ENCODE results near the gene DOK6. TPM values are rescaled to one million over a fixed set of nuclear protein-coding genes. Genes with fewer than 3 reads are reported as not detected.
A peak's percentile ranks its signal among the peaks of the same experiment; 100 is the strongest.

DOK6 gene
- total and polyA plus RNA-seq, 8 donors = 0.15 to 1.3 (median 0.33) TPM

GRCh38 chr18:69677595-69677994 lies 276.9 kb downstream of the DOK6 start:
- no peak for FAIRE-seq

GRCh38 chr18:69680123-69680522 lies 279.4 kb downstream of the DOK6 start:
- DNase-seq = no peak
- H3K27ac ChIP-seq = no peak overlapping the region
- H3K9me3 ChIP-seq = no peaks in the 10 kb centered on the region
- no peak overlapping the region for H3K4me3 ChIP-seq
- no peaks in the 10 kb centered on the region for H3K4me1 ChIP-seq
- TF ChIP-seq CTCF (IDR thresholded peaks at IDR 0.05) = no peak
- H3K27me3 ChIP-seq = no peaks in the 10 kb centered on the region
- intact Hi-C loops (cut with DNase I) = no loop called here
- WGBS, 2 donors = 64 to 84% methylated on average over 4 of the region's 4 CpGs
- FAIRE-seq = no peak
- no peaks in the 10 kb centered on the region for H3K36me3 ChIP-seq
- ATAC-seq = no peak

More at GRCh38 chr18:69677595-69677994, 276.9 kb downstream of the DOK6 start:
- H3K4me3 ChIP-seq = no peak overlapping the region
- intact Hi-C loops (cut with DNase I) = no loop called here
- no peak overlapping the region for H3K27ac ChIP-seq
- DNase-seq (no peak), ATAC-seq (no peak)
- H3K27me3 ChIP-seq = no peaks in the 10 kb centered on the region
- no peaks in the 10 kb centered on the region for H3K9me3 ChIP-seq
- H3K36me3 ChIP-seq = no peaks in the 10 kb centered on the region
- no peak for TF ChIP-seq CTCF (IDR thresholded peaks at IDR 0.05)
- no peaks in the 10 kb centered on the region for H3K4me1 ChIP-seq
- WGBS, 2 donors = 88 to 91% methylated on average over 6 of the region's 6 CpGs

DNA sequence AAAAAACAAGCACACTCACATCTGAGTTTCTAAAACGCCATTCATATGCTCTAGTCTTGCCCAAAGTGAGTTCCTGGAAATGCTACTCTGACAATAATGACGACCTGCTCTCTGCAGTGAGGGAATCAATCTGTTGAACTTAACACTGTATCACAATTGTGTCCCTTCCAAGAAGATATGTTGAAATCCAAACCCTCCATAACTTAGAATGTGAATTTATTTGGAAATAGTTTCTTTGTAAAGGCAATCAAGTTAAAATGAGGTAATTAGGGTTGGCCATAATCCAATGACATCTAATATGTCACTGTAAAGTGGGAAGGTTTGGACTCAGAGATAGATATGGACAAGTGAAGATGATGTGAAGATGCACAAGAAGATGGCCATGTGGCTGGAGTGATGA lies 282.5 kb downstream of the DOK6 start:
- 57 to 59% methylated on average over 2 of the region's 2 CpGs for WGBS, 2 donors
- H3K27me3 ChIP-seq = no peaks in the 10 kb centered on the region
- H3K4me3 ChIP-seq = no peak overlapping the region
- intact Hi-C loops (cut with DNase I) = no loop called here
- no peak overlapping the region for H3K27ac ChIP-seq
- FAIRE-seq (no peak), DNase-seq (no peak), ATAC-seq (no peak)
- no peak for TF ChIP-seq CTCF (IDR thresholded peaks at IDR 0.05)
- H3K9me3 ChIP-seq = no peaks in the 10 kb centered on the region
- H3K4me1 ChIP-seq = no peaks in the 10 kb centered on the region
- no peaks in the 10 kb centered on the region for H3K36me3 ChIP-seq

DNA sequence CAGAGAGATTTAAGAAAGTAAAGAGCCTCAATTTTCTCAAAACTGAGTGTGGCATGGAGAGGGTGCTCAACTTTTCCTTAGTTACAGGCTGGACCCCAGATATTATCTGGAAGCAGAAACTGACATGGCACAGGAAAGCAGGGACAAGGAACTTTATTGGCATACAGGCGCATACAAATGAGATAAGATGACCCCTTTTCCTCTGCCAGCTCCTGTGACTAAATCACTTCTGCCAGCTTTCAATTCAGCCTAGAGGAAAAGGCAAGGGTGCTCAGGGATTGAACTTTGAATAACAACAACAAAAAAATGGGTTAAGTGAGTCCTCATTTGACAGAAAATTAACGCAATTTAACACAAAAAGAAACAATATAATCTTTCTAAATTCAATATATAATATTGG lies 284.1 kb downstream of the DOK6 start:
- H3K27ac ChIP-seq = no peak overlapping the region

GRCh38 chr18:69686861-69687260 lies 286.2 kb downstream of the DOK6 start:
- TF ChIP-seq CTCF (IDR thresholded peaks at IDR 0.05) = no peak
- Histone ChIP-seq H3K27ac (no peak overlapping the region), H3K27me3 (no peaks in the 10 kb centered on the region), H3K9me3 (no peaks in the 10 kb centered on the region), H3K36me3 (no peaks in the 10 kb centered on the region), H3K4me3 (no peak overlapping the region), H3K4me1 (no peaks in the 10 kb centered on the region)
- no peak for ATAC-seq
- no peak for DNase-seq
- 0 to 2% methylated on average over 1 of the region's 1 CpG for WGBS, 2 donors
- intact Hi-C loops (cut with DNase I) = no loop called here
- peak; percentile 29 for FAIRE-seq

More for the DNA sequence above, 284.1 kb downstream of the DOK6 start:
- Histone ChIP-seq H3K27me3 (no peaks in the 10 kb centered on the region), H3K9me3 (no peaks in the 10 kb centered on the region), H3K36me3 (no peaks in the 10 kb centered on the region), H3K4me1 (no peaks in the 10 kb centered on the region), H3K4me3 (no peak overlapping the region)
- no peak for TF ChIP-seq CTCF (IDR thresholded peaks at IDR 0.05)
- FAIRE-seq (no peak), ATAC-seq (no peak), DNase-seq (no peak)
- intact Hi-C loops (cut with DNase I) = no loop called here
- WGBS, 2 donors = 52 to 66% methylated on average over 2 of the region's 2 CpGs
